ENCODE results near the gene OR6B1.

- TF ChIP-seq CTCF (conservative IDR thresholded peaks at IDR 0.05; ENCODE audit: low read length) (no peak), EZH2phosphoT487 (IDR thresholded peaks at IDR 0.05; ENCODE audit: borderline replicate concordance) (no peak)
Measured at GRCh38 chr7:143954135-143954534, 46.0 kb upstream of the OR6B1 start.
